H1 (cell line): Measurements from ENCODE around the gene FERMT2. TPM values are rescaled to one million over a fixed set of nuclear protein-coding genes. Genes with fewer than 3 reads are reported as not detected.

Source experiments
- BACH1 ChIP-seq: IDR thresholded peaks from 2 replicates; pipeline ENCODE4 v1.6.1; 2012; ENCODE audit warnings: low read length, improper control_type of control experiment
- CHD2 ChIP-seq: IDR thresholded peaks from 2 replicates; pipeline ENCODE4 v1.6.1; 2012; ENCODE audit warnings: low read length, improper control_type of control experiment
- CTCF ChIP-seq, 3 experiments: IDR thresholded peaks; 1 replicate in 2 of 3; 2 replicates in 1 of 3; pipeline versions ENCODE4 v1.5.1 to v1.6.1; 2011; ENCODE audit warnings: low read length in 3 of 3, mild to moderate bottlenecking in 3 of 3, inconsistent platforms in 2 of 3, low read depth in 1 of 3, moderate library complexity in 1 of 3; ENCODE audit not compliant: insufficient read depth in 1 of 3; ENCODE audit errors: control extremely low read depth in 1 of 3
- GABPA ChIP-seq: IDR thresholded peaks from 2 replicates; pipeline ENCODE4 v1.6.1; 2011; ENCODE audit warnings: mild to moderate bottlenecking, low read length, moderate library complexity, borderline replicate concordance; ENCODE audit not compliant: insufficient read depth
- RAD21 ChIP-seq, 2 experiments: IDR thresholded peaks in 1 of 2; conservative IDR thresholded peaks in 1 of 2; 2 replicates each; pipeline ENCODE4 v1.6.1; 2011; ENCODE audit warnings: low read depth in 2 of 2, low read length in 2 of 2, improper control_type of control experiment in 1 of 2, inconsistent platforms in 1 of 2, mild to moderate bottlenecking in 1 of 2, moderate library complexity in 1 of 2
- RFX5 ChIP-seq: IDR thresholded peaks from 2 replicates; pipeline ENCODE4 v1.6.1; 2011; ENCODE audit warnings: low read depth, low read length, improper control_type of control experiment, borderline replicate concordance
- USF2 ChIP-seq: IDR thresholded peaks from 2 replicates; pipeline ENCODE4 v1.6.1; 2011; ENCODE audit warnings: low read length, improper control_type of control experiment
- polyA plus RNA-seq, 7 experiments: library from polyadenylated mRNA; depleted of rRNA in 3 of 7; stranded (reverse) in 5 of 7; unstranded in 2 of 7; fragments of >200 nt in 5 of 7; fragments of 200-250 nt in 2 of 7; gene quantifications; 1 replicate in 5 of 7; 2 replicates in 1 of 7; 4 replicates in 1 of 7; pipeline versions ENCODE4 v1.2.1 to v1.2.3, GENCODE V29; 2011 to 2013; ENCODE audit warnings: missing spikeins in 2 of 7, mixed read lengths in 2 of 7
- total RNA-seq: library from RNA; stranded (reverse); fragmentation: NEBNext Ultra II Directional; extraction: Animal tissue kit (Norgen Biotek cat#: 25700); gene quantifications from 2 replicates; pipeline ENCODE4 v1.2.1, GENCODE V29; 2021

The FERMT2 gene
- total and polyA plus RNA-seq, 2 of the 8 experiments (the other 6 are each of a cell fraction or from before 2014, with no cell fraction given) = 53.3 to 142 TPM

- no peak for TF ChIP-seq RAD21 (IDR thresholded peaks at IDR 0.05 in 1 of 2, conservative IDR thresholded peaks at IDR 0.05 in 1 of 2; ENCODE audit: low read depth in 2 of 2, low read length in 2 of 2)
- TF ChIP-seq GABPA = no peak
- no peak for TF ChIP-seq CTCF (IDR thresholded peaks at IDR 0.05; ENCODE audit: control extremely low read depth in 1 of 3, insufficient read depth in 1 of 3, low read depth in 1 of 3, low read length in 3 of 3)
- no peak for TF ChIP-seq CHD2
- no peak for TF ChIP-seq RFX5
- TF ChIP-seq BACH1 = no peak
- no peak for TF ChIP-seq USF2
Measured at GRCh38 chr14:52835122-52835903, 115.5 kb downstream of the FERMT2 start (continued).
